Panc1 (cell line): ENCODE data around the gene PMP22. TPM values are rescaled to one million over a fixed set of nuclear protein-coding genes. Genes with fewer than 3 reads are reported as not detected.

Source experiments
- ATAC-seq: fragments of 200-7000 bp; cut with Tn5 transposase; 2 replicates; pipeline ENCODE4 v1.9.1; 2020; ENCODE audit warnings: mild to moderate bottlenecking, moderate library complexity
- BruUV-seq: library from RNA; stranded (reverse); fragments of 400-500 nt; replicated peaks from 2 replicates; lab custom pipeline; 2021; lab: Mats Ljungman, UMichigan
- CTCF ChIA-PET: fragments of 300-600 bp; sonication (Branson Sonifier 250); formaldehyde crosslinking; loops from one replicate; lab custom pipeline; 2022; ENCODE audit warnings: antibody characterized with exemption; lab: Charles Lee
- POLR2A ChIA-PET: fragments of 300-600 bp; sonication (Branson Sonifier 250); formaldehyde crosslinking; loops from one replicate; lab custom pipeline; 2022; ENCODE audit warnings: antibody characterized with exemption; lab: Charles Lee
- DNase-seq: peaks from one replicate; pipeline ENCODE4 v3.0.0-alpha.2; 2010; ENCODE audit warnings: low read depth, low spot score
- H3K27ac ChIP-seq: 2 replicates; pipeline ENCODE4 v1.5.1; 2011; ENCODE audit warnings: mild to moderate bottlenecking, low read length, inconsistent platforms
- H3K27me3 ChIP-seq: fragments of 200-500 bp; sonication (Bioruptor generic); 2 replicates; pipeline ENCODE4 v1.6.0; 2014; ENCODE audit warnings: low read length, inconsistent platforms; ENCODE audit not compliant: control insufficient read depth, insufficient read depth
- H3K36me3 ChIP-seq: fragments of 200-500 bp; sonication (Bioruptor generic); 2 replicates; pipeline ENCODE4 v1.5.1; 2014; ENCODE audit warnings: inconsistent platforms, mild to moderate bottlenecking, low read length, moderate library complexity; ENCODE audit not compliant: control insufficient read depth, insufficient read depth
- H3K4me1 ChIP-seq: 2 replicates; pipeline ENCODE4 v1.5.1; 2011; ENCODE audit warnings: inconsistent platforms, mild to moderate bottlenecking, low read length, moderate library complexity; ENCODE audit not compliant: control insufficient read depth, insufficient read depth
- H3K4me3 ChIP-seq, 2 experiments: 2 replicates each; pipeline ENCODE4 v1.5.1; 2011 to 2012; ENCODE audit warnings: low read depth in 2 of 2, low read length in 2 of 2, mild to moderate bottlenecking in 2 of 2, inconsistent platforms in 1 of 2, moderate library complexity in 1 of 2
- H3K9me3 ChIP-seq: fragments of 200-500 bp; sonication (Bioruptor generic); 2 replicates; pipeline ENCODE4 v1.5.1; 2014; ENCODE audit warnings: low read depth, mild to moderate bottlenecking, inconsistent platforms, low read length, moderate library complexity; ENCODE audit not compliant: control insufficient read depth, insufficient read depth
- POLR2AphosphoS5 ChIP-seq: IDR thresholded peaks from 2 replicates; pipeline ENCODE4 v1.6.1; 2012; ENCODE audit warnings: mild to moderate bottlenecking, low read depth, low read length, moderate library complexity
- SIN3A ChIP-seq: IDR thresholded peaks from 2 replicates; pipeline ENCODE4 v1.6.1; 2012; ENCODE audit warnings: low read depth, mild to moderate bottlenecking, low read length, moderate library complexity, borderline replicate concordance; ENCODE audit not compliant: insufficient read depth
- TCF7L2 ChIP-seq: IDR thresholded peaks from 2 replicates; pipeline ENCODE4 v1.6.1; 2011; ENCODE audit warnings: mild to moderate bottlenecking, low read depth, low read length, inconsistent platforms
- in situ Hi-C: cut with HindIII; loops from 2 replicates; pipeline ENCODE4 v1.10.0; 2016; ENCODE audit warnings: low sequenced_read_pairs, low pct_unique_long_range_greater_than_20kb
- intact Hi-C: fragments of 100-400 bp; cut with micrococcal nuclease; formaldehyde crosslinking; loops from one replicate; pipeline ENCODE4 v1.10.0; 2022; ENCODE audit not compliant: unreplicated experiment
- total RNA-seq: library from RNA; stranded (reverse); gene quantifications from one replicate; pipeline ENCODE4 v1.2.1, GENCODE V29; 2021; ENCODE audit not compliant: unreplicated experiment
- TF ChIP-seq, protein P1 (sequence below): fragments of 450-650 bp; IDR thresholded peaks from 2 replicates; pipeline ENCODE4 v1.5.1; 2017; ENCODE audit warnings: mild to moderate bottlenecking
- TF ChIP-seq, protein P2 (sequence below), 2 experiments: IDR thresholded peaks; 2 replicates each; pipeline ENCODE4 v1.6.1; 2011 to 2012; ENCODE audit warnings: low read depth in 2 of 2, control low read depth in 1 of 2, low read length in 1 of 2, mild to moderate bottlenecking in 1 of 2, moderate library complexity in 1 of 2; ENCODE audit not compliant: insufficient read depth in 1 of 2

The PMP22 gene
- total RNA-seq, 1 experiment from 2014 or later, result 6.0 TPM

DNA sequence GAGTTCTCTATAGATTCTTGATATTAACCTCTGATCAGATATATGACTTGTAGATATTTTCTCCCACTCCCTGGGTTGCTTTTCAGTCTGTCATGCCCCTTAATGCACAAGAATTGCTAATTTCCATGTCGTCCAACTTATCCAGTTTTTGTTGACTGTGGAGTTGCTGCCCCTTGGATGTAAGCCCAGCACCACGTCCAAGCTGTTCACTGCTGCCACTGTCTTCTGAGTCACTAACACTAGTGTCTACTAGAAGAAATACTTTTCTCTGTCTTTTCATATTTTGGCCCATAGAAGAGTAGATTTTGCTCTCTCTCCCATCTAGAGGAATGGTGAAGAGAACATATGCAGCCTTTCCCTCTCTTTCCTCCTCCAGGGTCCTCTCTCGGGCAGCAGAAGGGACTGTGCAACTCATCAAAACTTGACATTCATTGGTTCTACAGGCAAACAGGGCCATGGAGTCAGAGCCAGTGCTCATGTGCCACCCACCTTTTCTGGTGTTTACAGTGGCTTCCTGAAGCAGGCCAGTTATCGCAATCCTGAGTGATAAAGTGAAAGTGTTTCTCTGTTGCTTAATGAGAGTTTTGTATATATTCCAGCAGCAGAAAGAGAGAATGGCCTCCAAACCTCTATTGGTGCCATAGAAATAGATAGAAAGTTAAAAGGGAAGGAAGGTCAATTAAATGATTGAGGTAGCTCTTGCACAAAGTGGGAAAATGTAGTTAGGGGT lies 22.6 kb upstream of the PMP22 start:
- no peaks in the 10 kb centered on the region for H3K9me3 ChIP-seq
- ATAC-seq, result no peak
- no peaks in the 10 kb centered on the region for H3K36me3 ChIP-seq
- ChIA-PET CTCF (no interaction called here), POLR2A (no interaction called here)
- no peak overlapping the region for H3K4me3 ChIP-seq
- H3K27me3 ChIP-seq, result no peaks in the 10 kb centered on the region
- in situ Hi-C loops, result no loop called here
- no peak for DNase-seq
- H3K4me1 ChIP-seq, result no peaks in the 10 kb centered on the region
- TF ChIP-seq POLR2AphosphoS5 (no peak), TCF7L2 (no peak), SIN3A (no peak)
- TF ChIP-seq, protein P1, sequence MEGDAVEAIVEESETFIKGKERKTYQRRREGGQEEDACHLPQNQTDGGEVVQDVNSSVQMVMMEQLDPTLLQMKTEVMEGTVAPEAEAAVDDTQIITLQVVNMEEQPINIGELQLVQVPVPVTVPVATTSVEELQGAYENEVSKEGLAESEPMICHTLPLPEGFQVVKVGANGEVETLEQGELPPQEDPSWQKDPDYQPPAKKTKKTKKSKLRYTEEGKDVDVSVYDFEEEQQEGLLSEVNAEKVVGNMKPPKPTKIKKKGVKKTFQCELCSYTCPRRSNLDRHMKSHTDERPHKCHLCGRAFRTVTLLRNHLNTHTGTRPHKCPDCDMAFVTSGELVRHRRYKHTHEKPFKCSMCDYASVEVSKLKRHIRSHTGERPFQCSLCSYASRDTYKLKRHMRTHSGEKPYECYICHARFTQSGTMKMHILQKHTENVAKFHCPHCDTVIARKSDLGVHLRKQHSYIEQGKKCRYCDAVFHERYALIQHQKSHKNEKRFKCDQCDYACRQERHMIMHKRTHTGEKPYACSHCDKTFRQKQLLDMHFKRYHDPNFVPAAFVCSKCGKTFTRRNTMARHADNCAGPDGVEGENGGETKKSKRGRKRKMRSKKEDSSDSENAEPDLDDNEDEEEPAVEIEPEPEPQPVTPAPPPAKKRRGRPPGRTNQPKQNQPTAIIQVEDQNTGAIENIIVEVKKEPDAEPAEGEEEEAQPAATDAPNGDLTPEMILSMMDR, result no peak
- TF ChIP-seq, protein P2, sequence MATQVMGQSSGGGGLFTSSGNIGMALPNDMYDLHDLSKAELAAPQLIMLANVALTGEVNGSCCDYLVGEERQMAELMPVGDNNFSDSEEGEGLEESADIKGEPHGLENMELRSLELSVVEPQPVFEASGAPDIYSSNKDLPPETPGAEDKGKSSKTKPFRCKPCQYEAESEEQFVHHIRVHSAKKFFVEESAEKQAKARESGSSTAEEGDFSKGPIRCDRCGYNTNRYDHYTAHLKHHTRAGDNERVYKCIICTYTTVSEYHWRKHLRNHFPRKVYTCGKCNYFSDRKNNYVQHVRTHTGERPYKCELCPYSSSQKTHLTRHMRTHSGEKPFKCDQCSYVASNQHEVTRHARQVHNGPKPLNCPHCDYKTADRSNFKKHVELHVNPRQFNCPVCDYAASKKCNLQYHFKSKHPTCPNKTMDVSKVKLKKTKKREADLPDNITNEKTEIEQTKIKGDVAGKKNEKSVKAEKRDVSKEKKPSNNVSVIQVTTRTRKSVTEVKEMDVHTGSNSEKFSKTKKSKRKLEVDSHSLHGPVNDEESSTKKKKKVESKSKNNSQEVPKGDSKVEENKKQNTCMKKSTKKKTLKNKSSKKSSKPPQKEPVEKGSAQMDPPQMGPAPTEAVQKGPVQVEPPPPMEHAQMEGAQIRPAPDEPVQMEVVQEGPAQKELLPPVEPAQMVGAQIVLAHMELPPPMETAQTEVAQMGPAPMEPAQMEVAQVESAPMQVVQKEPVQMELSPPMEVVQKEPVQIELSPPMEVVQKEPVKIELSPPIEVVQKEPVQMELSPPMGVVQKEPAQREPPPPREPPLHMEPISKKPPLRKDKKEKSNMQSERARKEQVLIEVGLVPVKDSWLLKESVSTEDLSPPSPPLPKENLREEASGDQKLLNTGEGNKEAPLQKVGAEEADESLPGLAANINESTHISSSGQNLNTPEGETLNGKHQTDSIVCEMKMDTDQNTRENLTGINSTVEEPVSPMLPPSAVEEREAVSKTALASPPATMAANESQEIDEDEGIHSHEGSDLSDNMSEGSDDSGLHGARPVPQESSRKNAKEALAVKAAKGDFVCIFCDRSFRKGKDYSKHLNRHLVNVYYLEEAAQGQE (IDR thresholded peaks at IDR 0.05; ENCODE audit: insufficient read depth in 1 of 2, low read depth in 2 of 2, low read length in 1 of 2), result no peak
- no TSS peak for BruUV-seq
- intact Hi-C loops, result no loop called here
- no peak overlapping the region for H3K27ac ChIP-seq

DNA sequence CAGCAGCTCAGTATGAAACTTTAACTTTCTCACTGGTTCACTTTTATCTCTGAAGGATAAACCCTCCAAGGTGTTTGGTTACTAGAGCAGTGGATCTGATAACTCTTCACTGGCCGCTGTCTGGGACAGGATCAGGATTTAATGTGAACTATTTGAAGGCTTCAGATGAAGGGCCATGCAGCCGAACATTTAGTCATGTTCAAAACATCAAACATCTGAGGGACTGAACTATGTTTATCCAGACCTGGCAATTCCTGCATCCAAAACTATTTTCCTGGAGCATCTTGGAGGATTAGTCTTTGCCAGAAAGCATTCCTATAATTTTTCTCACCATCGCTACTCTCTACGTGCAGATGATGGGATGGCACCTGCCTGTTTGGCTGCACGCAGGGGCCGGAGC lies 20.3 kb upstream of the PMP22 start:
- ATAC-seq (no peak), DNase-seq (no peak)
- Histone ChIP-seq H3K9me3 (no peaks in the 10 kb centered on the region), H3K36me3 (no peaks in the 10 kb centered on the region), H3K4me3 (no peak overlapping the region), H3K27ac (no peak overlapping the region), H3K27me3 (no peaks in the 10 kb centered on the region), H3K4me1 (no peaks in the 10 kb centered on the region)
- in situ Hi-C loops, result no loop called here
- no TSS peak for BruUV-seq
- no peak for TF ChIP-seq POLR2AphosphoS5
- TF ChIP-seq, protein P2 (IDR thresholded peaks at IDR 0.05; ENCODE audit: insufficient read depth in 1 of 2, low read depth in 2 of 2, low read length in 1 of 2), result no peak
- TF ChIP-seq, protein P1, result no peak
- no peak for TF ChIP-seq SIN3A
- no peak for TF ChIP-seq TCF7L2
- ChIA-PET POLR2A (no interaction called here), CTCF (no interaction called here)
- intact Hi-C loops, result no loop called here
